Natural killer cell (primary cell): ENCODE results near the gene OBSCN. TPM values are rescaled to one million over a fixed set of nuclear protein-coding genes. Genes with fewer than 3 reads are reported as not detected.

Source experiments
- ATAC-seq, 3 donors: fragments of 150-1000 bp in 2 of 3; fragments of 200-7000 bp in 1 of 3; cut with Tn5 transposase; 1 replicate in 1 of 3; 2 replicates in 2 of 3; pipeline ENCODE4 v1.10.0; 2021; ENCODE audit warnings: mild to moderate bottlenecking in 2 of 3, moderate library complexity in 2 of 3
- DNase-seq, 2 donors: peaks; one replicate each; pipeline versions ENCODE4 v3.0.0 to v3.0.0-alpha.2; 2013 to 2021; ENCODE audit warnings: mixed read lengths in 1 of 2
- H3K27ac ChIP-seq: one replicate; pipeline ENCODE4 v1.5.1; 2013; ENCODE audit warnings: mild to moderate bottlenecking, low read length
- H3K27me3 ChIP-seq: one replicate; pipeline ENCODE4 v1.6.1; 2013; ENCODE audit warnings: low read length; ENCODE audit not compliant: control insufficient read depth, insufficient read depth
- H3K36me3 ChIP-seq: one replicate; pipeline ENCODE4 v1.6.1; 2013; ENCODE audit warnings: low read length; ENCODE audit not compliant: control insufficient read depth, insufficient read depth
- H3K4me1 ChIP-seq: one replicate; pipeline ENCODE4 v1.6.1; 2013; ENCODE audit warnings: low read length; ENCODE audit not compliant: control insufficient read depth, insufficient read depth
- H3K4me3 ChIP-seq: one replicate; pipeline ENCODE4 v1.5.1; 2013; ENCODE audit warnings: low read length
- H3K9me3 ChIP-seq: one replicate; pipeline ENCODE4 v1.6.1; 2013; ENCODE audit warnings: low read length; ENCODE audit not compliant: control insufficient read depth, insufficient read depth
- H3K27ac Mint-ChIP-seq, 2 donors: one replicate each; pipeline ENCODE4 v1.8.0; 2022; ENCODE audit warnings: mild to moderate bottlenecking in 2 of 2, mixed read lengths in 2 of 2, moderate library complexity in 1 of 2
- H3K27me3 Mint-ChIP-seq, 2 donors: one replicate each; pipeline ENCODE4 v1.8.0; 2022; ENCODE audit warnings: low read depth in 2 of 2, mixed read lengths in 2 of 2
- H3K36me3 Mint-ChIP-seq: one replicate; pipeline ENCODE4 v1.8.0; 2022; ENCODE audit warnings: mixed read lengths
- H3K4me1 Mint-ChIP-seq, 2 donors: one replicate each; pipeline ENCODE4 v1.8.0; 2022; ENCODE audit warnings: mixed read lengths in 2 of 2
- H3K4me3 Mint-ChIP-seq: one replicate; pipeline ENCODE4 v1.8.0; 2022; ENCODE audit warnings: mild to moderate bottlenecking, moderate library complexity, mixed read lengths
- H3K9me3 Mint-ChIP-seq, 2 donors: one replicate each; pipeline ENCODE4 v1.8.0; 2022; ENCODE audit warnings: mixed read lengths in 2 of 2
- CTCF ChIP-seq: fragments of 200-600 bp; IDR thresholded peaks from one replicate; pipeline ENCODE4 v1.8.0; 2022; ENCODE audit warnings: antibody characterized with exemption
- WGBS: methylation state at CpG from one replicate; pipeline ENCODE4 v1.1.7; 2013; ENCODE audit warnings: missing lambda C conversion rate; ENCODE audit not compliant: insufficient coverage; 5-methylcytosine and 5-hydroxymethylcytosine counted together
- intact Hi-C: fragments of 100-400 bp; cut with micrococcal nuclease; formaldehyde crosslinking; loops from one replicate; pipeline ENCODE4 v1.14.2; 2022
- total RNA-seq, 4 donors: library from RNA; stranded (reverse); fragments of 120-200 nt in 1 of 4; gene quantifications; one replicate each; pipeline versions ENCODE4 v1.2.3 to v1.2.4, GENCODE V29; 2013 to 2022

OBSCN gene
- total RNA-seq, 3 donors from 2014 or later (not counting 1 experiment from before 2014, with no cell fraction given): 9.6 to 30.0 (median 14.3) TPM

GRCh38 chr1:228392111-228392936, 184.5 kb downstream of the OBSCN start:
- no peaks in the 10 kb centered on the region for H3K9me3 ChIP-seq
- Mint-ChIP-seq H3K27me3 (no peaks in the 10 kb centered on the region), H3K27ac (peak overlapping the region in 1 of 2 donors; percentile 56), H3K36me3 (no peaks in the 10 kb centered on the region), H3K9me3 (no peaks in the 10 kb centered on the region), H3K4me3 (no peak overlapping the region), H3K4me1 (peaks cover under 1 to 6% of the 10 kb centered on the region in 2 donors)
- WGBS: 95% methylated on average over 11 of the region's 12 CpGs
- TF ChIP-seq CTCF: no peak
- no peak overlapping the region for H3K4me3 ChIP-seq
- peaks cover 42% of the 10 kb centered on the region for H3K36me3 ChIP-seq
- intact Hi-C loops: no loop called here
- DNase-seq (no peak), ATAC-seq (no peak)
- no peak overlapping the region for H3K27ac ChIP-seq
- H3K4me1 ChIP-seq: peaks cover under 1% of the 10 kb centered on the region
- no peaks in the 10 kb centered on the region for H3K27me3 ChIP-seq

- DNase-seq (peak in 1 of 2 donors; percentile 29), ATAC-seq (peak in 1 of 3 donors; percentile 34)
- H3K4me3 ChIP-seq: no peak overlapping the region
- H3K4me1 ChIP-seq: peaks cover 3% of the 10 kb centered on the region
- WGBS: 79% methylated on average over 6 of the region's 8 CpGs
- intact Hi-C loops: no loop called here
- no peak for TF ChIP-seq CTCF
- Mint-ChIP-seq H3K27me3 (no peaks in the 10 kb centered on the region), H3K27ac (peak overlapping the region; percentile 33 to 56), H3K4me3 (no peak overlapping the region), H3K4me1 (peaks cover 8 to 13% of the 10 kb centered on the region in 2 donors), H3K9me3 (no peaks in the 10 kb centered on the region), H3K36me3 (no peaks in the 10 kb centered on the region)
- no peaks in the 10 kb centered on the region for H3K27me3 ChIP-seq
- no peaks in the 10 kb centered on the region for H3K9me3 ChIP-seq
- peaks cover 51% of the 10 kb centered on the region for H3K36me3 ChIP-seq
- H3K27ac ChIP-seq: no peak overlapping the region
These were observed 185.4 kb downstream of the OBSCN start for GRCh38 chr1:228393268-228393701.

- Mint-ChIP-seq H3K27ac (peak overlapping the region; percentile 33 to 56), H3K9me3 (no peaks in the 10 kb centered on the region), H3K4me3 (no peak overlapping the region), H3K36me3 (no peaks in the 10 kb centered on the region), H3K4me1 (peaks cover 8 to 13% of the 10 kb centered on the region in 2 donors), H3K27me3 (no peaks in the 10 kb centered on the region)
- TF ChIP-seq CTCF: no peak
- Histone ChIP-seq H3K4me1 (peaks cover 3% of the 10 kb centered on the region), H3K27me3 (no peaks in the 10 kb centered on the region), H3K27ac (no peak overlapping the region), H3K9me3 (no peaks in the 10 kb centered on the region), H3K4me3 (no peak overlapping the region), H3K36me3 (peaks cover 58% of the 10 kb centered on the region)
- ATAC-seq (peak in 1 of 3 donors; percentile 6), DNase-seq (no peak)
- WGBS: 91% methylated on average over 9 of the region's 9 CpGs
- intact Hi-C loops: no loop called here
These were observed 186.1 kb downstream of the OBSCN start for GRCh38 chr1:228393811-228394570.
